ENCODE results near the gene AHRR.

DNA sequence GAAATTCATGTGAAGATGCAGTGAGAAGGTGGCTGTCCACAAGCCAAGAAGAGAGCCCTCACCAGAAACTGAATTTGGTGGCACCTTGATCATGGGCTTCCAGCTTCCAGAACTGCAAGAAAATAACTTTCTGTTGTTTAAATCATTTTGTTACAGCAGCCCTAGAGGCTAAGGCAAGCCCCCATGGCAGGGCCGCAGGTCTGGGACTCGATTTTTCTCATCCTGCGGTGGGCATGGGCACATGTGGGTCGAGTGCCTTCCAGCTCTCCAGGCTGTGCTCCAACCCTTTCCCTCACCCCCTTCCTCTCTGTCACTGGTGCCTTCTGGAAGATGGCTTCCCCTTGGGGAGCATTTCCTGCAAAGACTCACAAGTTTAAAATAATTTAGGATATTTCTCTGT lies 40.7 kb downstream of the AHRR start:
- TF ChIP-seq ELF4 (IDR thresholded peaks at IDR 0.05) = no peak
- TF ChIP-seq, protein P1, sequence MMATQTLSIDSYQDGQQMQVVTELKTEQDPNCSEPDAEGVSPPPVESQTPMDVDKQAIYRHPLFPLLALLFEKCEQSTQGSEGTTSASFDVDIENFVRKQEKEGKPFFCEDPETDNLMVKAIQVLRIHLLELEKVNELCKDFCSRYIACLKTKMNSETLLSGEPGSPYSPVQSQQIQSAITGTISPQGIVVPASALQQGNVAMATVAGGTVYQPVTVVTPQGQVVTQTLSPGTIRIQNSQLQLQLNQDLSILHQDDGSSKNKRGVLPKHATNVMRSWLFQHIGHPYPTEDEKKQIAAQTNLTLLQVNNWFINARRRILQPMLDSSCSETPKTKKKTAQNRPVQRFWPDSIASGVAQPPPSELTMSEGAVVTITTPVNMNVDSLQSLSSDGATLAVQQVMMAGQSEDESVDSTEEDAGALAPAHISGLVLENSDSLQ (IDR thresholded peaks at IDR 0.05) = no peak
- no peak for TF ChIP-seq NFRKB (IDR thresholded peaks at IDR 0.05)
- no peak for TF ChIP-seq TARDBP (IDR thresholded peaks at IDR 0.05)
- no peak for TF ChIP-seq FOXM1 (IDR thresholded peaks at IDR 0.05; ENCODE audit: borderline replicate concordance)
- TF ChIP-seq SP1 (IDR thresholded peaks at IDR 0.05) = no peak
- TF ChIP-seq FOXK2 (IDR thresholded peaks at IDR 0.05) = no peak
- TF ChIP-seq ZNF384 (IDR thresholded peaks at IDR 0.05) = no peak
- TF ChIP-seq BHLHE40 (IDR thresholded peaks at IDR 0.05; ENCODE audit: borderline replicate concordance) = no peak
- no peak for TF ChIP-seq ARNT (IDR thresholded peaks at IDR 0.05)
- TF ChIP-seq HDGF (IDR thresholded peaks at IDR 0.05; ENCODE audit: borderline replicate concordance) = no peak
